AG09309 (cell line): ENCODE measurements around the gene ARHGEF9.
"Not testable (repeated sequence)": the region's sequence is repeated elsewhere in the genome, so short reads cannot be mapped to it uniquely, and the experiment has no call there.

Experiments
- DNase-seq: peaks from one replicate; pipeline ENCODE4 v3.0.0-alpha.2; 2010; ENCODE audit warnings: low read depth
- H3K4me3 ChIP-seq: 2 replicates; pipeline ENCODE4 v1.5.1; 2011; ENCODE audit warnings: mild to moderate bottlenecking, low read depth, low read length, moderate library complexity; ENCODE audit not compliant: control insufficient read depth
- TF ChIP-seq, protein P1 (sequence below): IDR thresholded peaks from 2 replicates; pipeline ENCODE4 v1.5.1; 2011; ENCODE audit warnings: mild to moderate bottlenecking, low read depth, low read length, inconsistent platforms; ENCODE audit not compliant: insufficient read depth, control insufficient read depth; ENCODE audit errors: missing control alignments

The ARHGEF9 gene

DNA sequence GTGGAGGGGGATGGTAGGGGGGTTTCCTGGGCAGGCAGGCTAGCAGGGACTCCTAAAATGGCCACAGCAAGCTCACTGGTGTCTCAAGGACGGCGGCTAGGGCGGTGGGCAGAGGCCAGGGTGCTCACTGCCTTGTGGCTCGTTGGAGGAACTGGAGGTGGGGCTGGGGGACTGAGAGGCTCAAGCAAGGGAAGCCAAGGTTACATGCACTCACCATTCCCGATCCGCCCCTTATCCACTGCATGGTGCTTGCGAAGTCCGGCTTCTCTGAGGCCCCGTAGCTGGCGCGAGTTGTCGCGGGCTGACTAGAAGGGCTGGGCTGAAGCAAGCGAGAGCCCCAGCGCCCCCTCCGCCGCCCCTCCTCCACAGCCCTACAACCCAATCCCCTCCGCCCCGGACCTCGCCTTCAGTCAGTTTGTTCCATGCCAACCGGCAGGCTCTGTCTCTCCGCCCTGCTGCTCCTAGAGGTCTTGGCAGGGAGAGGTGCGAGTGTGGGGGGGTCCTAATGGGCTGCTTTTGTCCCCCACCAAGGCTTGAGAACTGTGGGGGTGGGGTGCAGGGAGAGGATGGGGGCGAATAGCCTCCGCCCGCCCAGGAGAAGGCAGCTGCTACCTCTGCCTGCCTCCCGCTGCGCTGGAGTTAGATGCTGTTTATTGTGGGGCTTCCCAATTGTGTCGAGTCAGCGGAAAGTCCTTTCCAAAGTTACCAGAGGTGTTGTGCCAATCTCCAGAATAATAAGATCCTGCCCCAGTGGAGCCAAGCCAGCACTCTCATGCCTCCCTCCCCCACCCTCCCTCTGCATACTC, at the start of gene ARHGEF9:
Gene ARHGEF9 (minus strand): TSS at position 313 of the 806 bp plus-strand sequence. CDS start 69 bp downstream, at position 244.
- peak within 1 kb of the TSS; percentile 24 for H3K4me3 ChIP-seq
- TF ChIP-seq, protein P1, sequence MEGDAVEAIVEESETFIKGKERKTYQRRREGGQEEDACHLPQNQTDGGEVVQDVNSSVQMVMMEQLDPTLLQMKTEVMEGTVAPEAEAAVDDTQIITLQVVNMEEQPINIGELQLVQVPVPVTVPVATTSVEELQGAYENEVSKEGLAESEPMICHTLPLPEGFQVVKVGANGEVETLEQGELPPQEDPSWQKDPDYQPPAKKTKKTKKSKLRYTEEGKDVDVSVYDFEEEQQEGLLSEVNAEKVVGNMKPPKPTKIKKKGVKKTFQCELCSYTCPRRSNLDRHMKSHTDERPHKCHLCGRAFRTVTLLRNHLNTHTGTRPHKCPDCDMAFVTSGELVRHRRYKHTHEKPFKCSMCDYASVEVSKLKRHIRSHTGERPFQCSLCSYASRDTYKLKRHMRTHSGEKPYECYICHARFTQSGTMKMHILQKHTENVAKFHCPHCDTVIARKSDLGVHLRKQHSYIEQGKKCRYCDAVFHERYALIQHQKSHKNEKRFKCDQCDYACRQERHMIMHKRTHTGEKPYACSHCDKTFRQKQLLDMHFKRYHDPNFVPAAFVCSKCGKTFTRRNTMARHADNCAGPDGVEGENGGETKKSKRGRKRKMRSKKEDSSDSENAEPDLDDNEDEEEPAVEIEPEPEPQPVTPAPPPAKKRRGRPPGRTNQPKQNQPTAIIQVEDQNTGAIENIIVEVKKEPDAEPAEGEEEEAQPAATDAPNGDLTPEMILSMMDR = no peak
- no peak for DNase-seq

DNA sequence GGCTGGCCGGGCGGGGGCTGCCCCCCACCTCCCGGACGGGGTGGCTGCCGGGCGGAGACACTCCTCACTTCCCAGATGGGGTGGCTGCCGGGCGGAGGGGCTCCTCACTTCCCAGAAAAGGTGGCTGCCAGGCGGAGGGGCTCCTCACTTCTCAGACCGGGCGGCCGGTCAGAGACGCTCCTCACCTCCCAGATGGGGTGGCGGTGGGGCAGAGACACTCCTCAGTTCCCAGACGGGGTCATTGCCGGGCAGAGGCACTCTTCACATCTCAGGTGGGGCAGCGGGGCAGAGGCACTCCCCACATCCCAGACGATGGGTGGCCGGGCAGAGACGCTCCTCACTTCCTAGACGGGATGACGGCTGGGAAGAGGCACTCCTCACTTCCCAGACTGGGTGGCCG, 40.4 kb upstream of the ARHGEF9 start:
- H3K4me3 ChIP-seq, DNase-seq: not testable (repeated sequence)

DNA sequence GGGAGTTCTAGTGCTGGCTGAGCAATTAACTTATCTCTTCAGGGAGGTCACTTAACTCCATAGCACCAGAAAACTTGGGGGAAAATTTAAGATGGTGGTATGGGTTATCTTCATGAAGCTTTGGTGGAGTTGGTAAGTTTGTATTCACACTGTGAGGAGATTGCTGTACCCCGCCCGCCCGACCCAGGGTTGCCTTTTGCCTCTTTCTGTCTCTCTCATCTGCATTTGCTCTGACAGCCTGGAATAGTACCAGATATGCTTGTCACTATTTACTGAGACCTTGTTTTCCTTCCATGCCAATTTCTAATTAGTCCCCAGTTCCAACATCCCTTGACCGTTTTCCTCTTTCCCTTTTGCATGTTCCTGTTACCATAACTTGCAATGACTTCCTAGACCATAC, 33.1 kb upstream of the ARHGEF9 start:
- no peak for DNase-seq
- TF ChIP-seq, protein P1 = no peak
- no peak overlapping the region for H3K4me3 ChIP-seq

DNA sequence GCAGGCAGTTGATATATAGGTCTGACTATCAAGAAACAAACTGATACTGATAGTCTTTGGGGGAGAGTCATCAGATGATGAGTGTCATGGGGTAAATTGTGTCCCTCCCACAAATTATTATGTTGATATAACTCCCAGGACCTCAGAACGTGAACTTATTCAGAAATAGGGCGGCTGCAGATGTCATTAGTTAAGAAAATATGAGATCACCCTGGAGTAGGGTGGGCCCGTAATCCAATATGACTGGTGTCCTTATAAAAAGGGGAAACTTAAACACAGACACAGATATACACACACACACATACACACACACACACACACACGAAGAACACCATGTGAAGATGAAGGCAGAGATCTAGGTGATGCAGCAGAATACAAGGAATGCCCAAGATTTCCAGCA, 32.7 kb upstream of the ARHGEF9 start:
- DNase-seq = no peak
- TF ChIP-seq, protein P1 = no peak
- H3K4me3 ChIP-seq = no peak overlapping the region

DNA sequence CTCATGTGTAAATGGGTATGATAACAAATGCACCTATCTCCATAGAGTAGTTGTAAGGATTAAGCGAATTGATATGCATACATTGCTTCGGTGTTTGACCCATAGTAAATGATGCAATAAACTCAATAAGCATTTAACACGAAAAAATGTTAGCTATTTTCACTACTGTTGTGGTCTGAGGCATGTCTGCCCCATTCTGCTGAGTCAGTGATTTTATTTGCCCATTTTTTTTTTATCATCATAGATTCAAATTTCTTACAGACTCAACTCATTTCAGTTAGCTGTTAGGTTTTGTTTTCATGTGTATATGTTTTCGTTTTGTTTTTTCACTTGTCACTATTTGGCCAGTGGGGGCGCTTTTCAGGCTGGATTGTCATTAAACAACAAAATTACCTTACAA, 27.8 kb upstream of the ARHGEF9 start:
- TF ChIP-seq, protein P1 = peak; percentile 6
- H3K4me3 ChIP-seq = no peak overlapping the region
- no peak for DNase-seq

DNA sequence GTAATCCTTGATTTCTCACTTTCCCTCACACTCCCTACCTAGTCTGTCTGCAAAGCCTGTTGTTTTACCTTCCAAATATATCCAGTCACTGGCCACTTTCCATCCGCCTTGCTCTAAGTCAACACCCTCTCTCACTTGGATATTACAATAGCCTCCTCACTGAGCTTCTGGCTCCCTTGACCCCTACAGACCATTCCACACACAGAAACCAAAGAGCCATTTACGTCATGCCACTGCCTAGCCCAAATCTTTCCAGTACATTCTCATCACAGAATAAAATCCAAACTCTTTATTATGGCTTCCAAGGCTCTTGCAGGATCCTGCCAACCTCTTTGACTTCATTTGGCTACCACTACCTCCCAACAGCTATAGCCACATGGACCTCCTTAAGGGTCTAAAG, 25.7 kb upstream of the ARHGEF9 start:
- TF ChIP-seq, protein P1 = no peak
- DNase-seq = no peak
- no peak overlapping the region for H3K4me3 ChIP-seq

DNA sequence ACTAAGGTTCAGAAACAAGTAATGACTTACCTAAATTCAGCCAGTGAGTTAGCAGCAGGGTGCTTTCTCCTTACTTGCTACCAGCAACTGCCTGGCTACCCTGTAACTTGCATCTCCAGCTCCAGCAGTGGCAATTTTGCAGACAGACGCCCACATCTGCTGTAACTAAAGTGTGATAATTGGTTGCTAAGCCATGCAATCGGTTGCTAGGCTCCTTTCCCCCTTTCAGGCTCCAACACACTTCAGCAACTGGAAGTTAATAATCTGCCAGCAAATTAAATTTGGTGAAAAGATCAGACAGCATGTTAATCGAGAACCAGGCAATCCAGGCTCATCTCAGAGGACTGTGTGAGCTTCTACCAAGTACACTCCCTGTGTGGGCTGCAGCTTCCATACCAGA, 24.2 kb upstream of the ARHGEF9 start:
- no peak for DNase-seq
- no peak overlapping the region for H3K4me3 ChIP-seq
- TF ChIP-seq, protein P1 = no peak

DNA sequence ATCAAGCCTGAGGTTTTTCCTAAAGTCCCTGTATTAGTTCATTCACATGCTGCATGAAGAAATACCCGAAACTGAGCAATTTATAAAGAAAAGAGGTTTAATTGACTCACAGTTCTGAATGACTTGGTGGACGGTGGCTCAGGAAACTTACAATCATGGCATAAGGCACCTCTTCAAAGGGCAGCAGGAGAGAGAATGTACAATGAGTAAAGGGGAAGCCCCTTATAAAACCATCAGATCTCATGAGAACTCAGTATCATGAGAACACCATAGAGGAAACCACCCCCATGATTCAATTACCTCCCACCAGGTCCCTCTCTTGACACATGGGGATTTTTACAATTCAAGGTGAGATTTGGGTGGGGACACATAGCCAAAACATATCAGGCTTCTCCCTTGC, 10.4 kb upstream of the ARHGEF9 start:
- DNase-seq, H3K4me3 ChIP-seq: not testable (repeated sequence)
